ENCODE measurements around the gene ABHD1.
A peak's percentile ranks its signal among the peaks of the same experiment; 100 is the strongest.

ABHD1 gene

GRCh38 chr2:27078267-27079194, 45.1 kb upstream of the ABHD1 start, which contains the start of gene EMILIN1:
Gene EMILIN1 (plus strand): TSS chr2:27078615. CDS start chr2:27079066, 451 bp downstream.
- H3K4me3 ChIP-seq (ENCODE audit: low read depth, low read length) = peak within 1 kb of the TSS; percentile 95
- CTCF ChIA-PET = interaction anchor here (0.8 to 2.9 kb wide), 12 partner anchors 9 to 233 kb away, joined by 3 to 13 read pairs (median 4); partner anchors contain the start of genes AGBL5 and KHK
- peak; percentile 8 for TF ChIP-seq CTCF (IDR thresholded peaks at IDR 0.05; ENCODE audit: insufficient read depth, low read length, missing control alignments)
- POLR2A ChIA-PET = interaction anchor here (0.6 to 2.7 kb wide), 8 partner anchors 10 to 139 kb away, joined by 3 to 26 read pairs (median 4); partner anchors contain the start of gene AGBL5
- DNase-seq (ENCODE audit: low read depth, low spot score) = peak; percentile 83

- POLR2A ChIA-PET = interaction anchor here (0.9 to 2.7 kb wide), 3 partner anchors 15 to 39 kb away, joined by 3 to 26 read pairs (median 8); partner anchors contain the start of gene AGBL5
- H3K4me3 ChIP-seq (ENCODE audit: low read depth, low read length) = peak overlapping the region; percentile 95
- CTCF ChIA-PET = interaction anchor here (0.8 to 2.9 kb wide), 18 partner anchors 8 to 233 kb away, joined by 3 to 13 read pairs (median 4); partner anchors contain the start of genes AGBL5 and KHK
- DNase-seq (ENCODE audit: low read depth, low spot score) = no peak
- TF ChIP-seq CTCF (IDR thresholded peaks at IDR 0.05; ENCODE audit: insufficient read depth, low read length, missing control alignments) = no peak
These were observed 44.1 kb upstream of the ABHD1 start for GRCh38 chr2:27079233-27080139.

- no peak for TF ChIP-seq CTCF (IDR thresholded peaks at IDR 0.05; ENCODE audit: insufficient read depth, low read length, missing control alignments)
- POLR2A ChIA-PET = interaction anchor here (2.7 to 4.6 kb wide), 2 partner anchors 8 to 29 kb away, joined by 26 to 28 read pairs; partner anchors contain the start of genes AGBL5 and OST4
- CTCF ChIA-PET = interaction anchor here (1.0 to 2.9 kb wide), 11 partner anchors 11 to 201 kb away, joined by 3 to 13 read pairs (median 4); no protein-coding TSS in a partner anchor
- peak overlapping the region; percentile 95 for H3K4me3 ChIP-seq (ENCODE audit: low read depth, low read length)
- no peak for DNase-seq (ENCODE audit: low read depth, low spot score)
These were observed 43.5 kb upstream of the ABHD1 start for GRCh38 chr2:27080140-27080469.

- POLR2A ChIA-PET = interaction anchor here (0.9 to 4.6 kb wide), 5 partner anchors 9 to 30 kb away, joined by 3 to 28 read pairs (median 15); partner anchors contain the start of genes AGBL5 and OST4
- DNase-seq (ENCODE audit: low read depth, low spot score) = no peak
- CTCF ChIA-PET = interaction anchor here (0.9 to 10.3 kb wide), 22 partner anchors 8 to 234 kb away, joined by 3 to 73 read pairs (median 4); partner anchors contain the start of gene OST4
- TF ChIP-seq CTCF (IDR thresholded peaks at IDR 0.05; ENCODE audit: insufficient read depth, low read length, missing control alignments) = no peak
- peak overlapping the region; percentile 95 for H3K4me3 ChIP-seq (ENCODE audit: low read depth, low read length)
These were observed 43.0 kb upstream of the ABHD1 start for GRCh38 chr2:27080603-27080936.

GRCh38 chr2:27081984-27082772, 41.4 kb upstream of the ABHD1 start:
- no peak for DNase-seq (ENCODE audit: low read depth, low spot score)
- CTCF ChIA-PET = interaction anchor here (0.7 to 10.3 kb wide), 11 partner anchors 9 to 236 kb away, joined by 3 to 73 read pairs (median 7); partner anchors contain the start of gene AGBL5
- no peak overlapping the region for H3K4me3 ChIP-seq (ENCODE audit: low read depth, low read length)
- no peak for TF ChIP-seq CTCF (IDR thresholded peaks at IDR 0.05; ENCODE audit: insufficient read depth, low read length, missing control alignments)
- POLR2A ChIA-PET = interaction anchor here (1.0 to 4.6 kb wide), 4 partner anchors 10 to 32 kb away, joined by 3 to 28 read pairs (median 10); partner anchors contain the start of genes AGBL5 and OST4

All from AG04449 (cell line).